A549 (cell line): ENCODE results near the gene HP1BP3. TPM values are rescaled to one million over a fixed set of nuclear protein-coding genes. Genes with fewer than 3 reads are reported as not detected.

Experiments
- ATAC-seq, 2 experiments: fragments of 200-7000 bp in 1 of 2; fragments of >200 bp in 1 of 2; cut with Nextera tagmentation in 1 of 2; cut with Tn5 transposase in 1 of 2; 3 replicates each; pipeline versions ENCODE4 v1.8.0 to v1.9.1; 2018 to 2020; ENCODE audit warnings: mild to moderate bottlenecking in 1 of 2, moderate library complexity in 1 of 2
- CTCF ChIA-PET: fragments of 300-600 bp; sonication (Branson Sonifier 250); formaldehyde crosslinking; extraction: SDS; loops from one replicate; lab custom pipeline; 2021; ENCODE audit warnings: antibody characterized with exemption, inconsistent platforms; lab: Yijun Ruan, JAX
- POLR2A ChIA-PET: fragments of 350-600 bp; formaldehyde crosslinking; extraction: SDS; loops from one replicate; lab custom pipeline; 2021; ENCODE audit warnings: antibody characterized with exemption, inconsistent platforms; lab: Yijun Ruan, JAX
- DNase-seq, 2 experiments: peaks; one replicate each; pipeline versions ENCODE4 v3.0.0 to v3.0.0-alpha.2; 2011 to 2016; ENCODE audit warnings: low read depth in 1 of 2, low spot score in 1 of 2
- FAIRE-seq: peaks from 2 replicates; lab custom pipeline; 2011; peaks lifted over from hg19 to GRCh38; lab: Jason Lieb, UNC
- H3K27ac ChIP-seq, 2 experiments: fragments of >200 bp; sonication (Bioruptor Twin); formaldehyde crosslinking; 3 replicates each; pipeline ENCODE4 v1.5.1; 2016 to 2017
- H3K4me1 ChIP-seq: fragments of >200 bp; sonication (Bioruptor Twin); formaldehyde crosslinking; 3 replicates; pipeline ENCODE4 v1.6.1; 2016
- H3K4me2 ChIP-seq: fragments of >200 bp; sonication (Bioruptor Twin); formaldehyde crosslinking; 3 replicates; pipeline ENCODE4 v1.6.1; 2016
- H3K4me3 ChIP-seq: fragments of >200 bp; sonication (Bioruptor Twin); formaldehyde crosslinking; 3 replicates; pipeline ENCODE4 v1.5.1; 2016
- H3K9me3 ChIP-seq: fragments of >200 bp; sonication (Bioruptor Twin); formaldehyde crosslinking; 3 replicates; pipeline ENCODE4 v1.6.1; 2016
- CBX2 ChIP-seq: fragments of 200-600 bp; sonication (generic); IDR thresholded peaks from 2 replicates; pipeline ENCODE4 v1.6.1; 2016; ENCODE audit warnings: low read depth, mild to moderate bottlenecking, borderline replicate concordance
- CBX8 ChIP-seq: fragments of 200-600 bp; sonication (generic); IDR thresholded peaks from 2 replicates; pipeline ENCODE4 v1.6.1; 2016
- CEBPB ChIP-seq, 2 experiments: fragments of >200 bp in 1 of 2; sonication (Bioruptor Twin) in 1 of 2; formaldehyde crosslinking in 1 of 2; IDR thresholded peaks; 2 replicates each; pipeline ENCODE4 v1.6.1; 2012 to 2016
- CHD2 ChIP-seq: fragments of 150-350 bp; IDR thresholded peaks from 2 replicates; pipeline ENCODE4 v1.6.1; 2014; ENCODE audit warnings: low read length; ENCODE audit not compliant: partially characterized antibody
- EHF ChIP-seq: fragments of 250-450 bp; sonication (Bioruptor Pico); IDR thresholded peaks from 2 replicates; pipeline ENCODE4 v1.5.0; 2020; ENCODE audit warnings: mild to moderate bottlenecking
- EHMT2 ChIP-seq: fragments of 200-600 bp; sonication (generic); IDR thresholded peaks from 2 replicates; pipeline ENCODE4 v1.6.1; 2016; ENCODE audit warnings: antibody characterized with exemption, low read depth, mild to moderate bottlenecking, moderate library complexity
- ESRRA ChIP-seq: fragments of 150-350 bp; IDR thresholded peaks from 2 replicates; pipeline ENCODE4 v1.6.1; 2014; ENCODE audit warnings: mild to moderate bottlenecking, low read length, borderline replicate concordance
- FOSB ChIP-seq: fragments of 250-450 bp; sonication (Bioruptor Pico); IDR thresholded peaks from 2 replicates; pipeline ENCODE4 v1.5.0; 2020; ENCODE audit warnings: mild to moderate bottlenecking, moderate library complexity
- HDAC2 ChIP-seq: fragments of 200-600 bp; sonication (generic); IDR thresholded peaks from 2 replicates; pipeline ENCODE4 v1.6.1; 2016
- JUN ChIP-seq, 2 experiments: fragments of >200 bp; sonication (Bioruptor Twin); formaldehyde crosslinking; IDR thresholded peaks; 2 replicates in 1 of 2; 3 replicates in 1 of 2; pipeline ENCODE4 v1.6.1; 2016 to 2017
- KDM1A ChIP-seq: fragments of 200-600 bp; sonication (generic); IDR thresholded peaks from 2 replicates; pipeline ENCODE4 v1.6.1; 2016; ENCODE audit warnings: low read depth, mild to moderate bottlenecking
- MAFK ChIP-seq: fragments of 450-650 bp; IDR thresholded peaks from 2 replicates; pipeline ENCODE4 v1.6.1; 2014; ENCODE audit not compliant: partially characterized antibody
- NR3C1 ChIP-seq: fragments of >200 bp; sonication (Bioruptor Twin); formaldehyde crosslinking; IDR thresholded peaks from 3 replicates; pipeline ENCODE4 v1.6.1; 2017
- POLR2AphosphoS2 ChIP-seq: conservative IDR thresholded peaks from 2 replicates; pipeline ENCODE4 v1.6.1; 2012; ENCODE audit warnings: low read length, improper control_type of control experiment, inconsistent platforms
- REST ChIP-seq: fragments of 200-600 bp; sonication (generic); IDR thresholded peaks from 2 replicates; pipeline ENCODE4 v1.6.1; 2016; ENCODE audit warnings: antibody characterized with exemption, mild to moderate bottlenecking, moderate library complexity
- RNF2 ChIP-seq: fragments of 200-600 bp; sonication (generic); IDR thresholded peaks from 2 replicates; pipeline ENCODE4 v1.6.1; 2016; ENCODE audit warnings: low read depth, mild to moderate bottlenecking, antibody characterized with exemption, moderate library complexity, borderline replicate concordance
- SREBF2 ChIP-seq: fragments of 450-650 bp; IDR thresholded peaks from 2 replicates; pipeline ENCODE4 v1.6.1; 2014; ENCODE audit warnings: mild to moderate bottlenecking, moderate library complexity
- USF2 ChIP-seq: fragments of 450-650 bp; IDR thresholded peaks from 2 replicates; pipeline ENCODE4 v1.6.1; 2014; ENCODE audit warnings: antibody characterized with exemption
- ZC3H11A ChIP-seq: fragments of 450-650 bp; IDR thresholded peaks from 2 replicates; pipeline ENCODE4 v1.6.1; 2014; ENCODE audit warnings: antibody characterized with exemption, mild to moderate bottlenecking
- ZSCAN20 ChIP-seq: fragments of 250-450 bp; sonication (Bioruptor Pico); IDR thresholded peaks from 2 replicates; pipeline ENCODE4 v1.8.0; 2022; ENCODE audit warnings: mild to moderate bottlenecking, moderate library complexity
- WGBS: methylation state at CpG from one replicate; pipeline ENCODE4 v1.1.6; 2017; ENCODE audit errors: missing lambda C conversion rate; 5-methylcytosine and 5-hydroxymethylcytosine counted together
- polyA plus RNA-seq, 4 experiments: library from polyadenylated mRNA; depleted of rRNA in 3 of 4; stranded (reverse); fragments of >200 nt; fragmentation: RNase III in 1 of 4; extraction: RNeasy Plus Mini Kit Qiagen cat#74134 plus additional on column Dnase treatment in 1 of 4; gene quantifications; 2 replicates in 3 of 4; 3 replicates in 1 of 4; pipeline ENCODE4 v1.2.3, GENCODE V29; 2011 to 2017

Gene HP1BP3
- polyA plus RNA-seq, 2 of the 4 experiments (the other 2 are of a cell fraction) = 159 to 214 TPM

- TF ChIP-seq REST = no peak
Measured at GRCh38 chr1:20836230-20836629, 49.1 kb upstream of the HP1BP3 start (continued).

GRCh38 chr1:20834780-20835179, 47.7 kb upstream of the HP1BP3 start:
- no peak for FAIRE-seq
- CTCF ChIA-PET = no interaction called here

GRCh38 chr1:20834192-20834591, 47.1 kb upstream of the HP1BP3 start:
- no peak for ATAC-seq
- H3K4me1 ChIP-seq = peaks cover 15% of the 10 kb centered on the region; the same call in 2 of the 3 replicates
- POLR2A ChIA-PET = no interaction called here
- TF ChIP-seq NR3C1 (no peak), HDAC2 (no peak), CBX8 (no peak), EHF (CRISPR knock-in tag) (no peak)
- TF ChIP-seq, all 56 proteins: peak for 0
- DNase-seq (no peak), FAIRE-seq (no peak)
- Histone ChIP-seq H3K27ac (no peak overlapping the region), H3K9me3 (peaks cover 4% of the 10 kb centered on the region; the same call in 1 of the 3 replicates), H3K4me2 (no peak overlapping the region), H3K4me3 (no peak overlapping the region)
- CTCF ChIA-PET = no interaction called here
- 74% methylated on average over 1 of the region's 1 CpG for WGBS

More at GRCh38 chr1:20834780-20835179, 47.7 kb upstream of the HP1BP3 start:
- Histone ChIP-seq H3K4me2 (no peak overlapping the region), H3K27ac (no peak overlapping the region), H3K4me1 (peaks cover 13% of the 10 kb centered on the region; the same call in 2 of the 3 replicates), H3K4me3 (no peak overlapping the region), H3K9me3 (peaks cover 4% of the 10 kb centered on the region; the same call in 1 of the 3 replicates)
- no peak for TF ChIP-seq KDM1A
- TF ChIP-seq EHF (CRISPR knock-in tag) = no peak
- no peak for TF ChIP-seq USF2
- no peak for TF ChIP-seq CBX8
- TF ChIP-seq EHMT2 = no peak
- TF ChIP-seq ZC3H11A = no peak
- TF ChIP-seq FOSB (CRISPR knock-in tag) = no peak
- TF ChIP-seq MAFK = no peak
- no peak for TF ChIP-seq RNF2
- TF ChIP-seq ZSCAN20 (CRISPR knock-in tag) = no peak
- TF ChIP-seq CBX2 = no peak
- no peak for TF ChIP-seq SREBF2
- no peak for TF ChIP-seq ESRRA
- TF ChIP-seq NR3C1 = no peak
- no peak for TF ChIP-seq POLR2AphosphoS2
- TF ChIP-seq CHD2 = no peak
- no peak for TF ChIP-seq JUN (IDR thresholded peaks at IDR 0.05)
- no peak for TF ChIP-seq CEBPB (IDR thresholded peaks at IDR 0.05)
- TF ChIP-seq HDAC2 = no peak
- POLR2A ChIA-PET = no interaction called here
- no peak for ATAC-seq
- DNase-seq = no peak
